ENCODE results near the gene SERPINA9.

- TF ChIP-seq CTCF (IDR thresholded peaks at IDR 0.05) (no peak), RAD21 (conservative IDR thresholded peaks at IDR 0.05 in 1 of 2, IDR thresholded peaks at IDR 0.05 in 1 of 2) (no peak), SREBF2 (IDR thresholded peaks at IDR 0.05) (no peak), MAX (IDR thresholded peaks at IDR 0.05) (no peak), RFX5 (IDR thresholded peaks at IDR 0.05) (no peak), BHLHE40 (IDR thresholded peaks at IDR 0.05; ENCODE audit: low read depth, low read length) (no peak), POLR2A (IDR thresholded peaks at IDR 0.05; ENCODE audit: low read length) (no peak), HMGXB4 (CRISPR knock-in tag; IDR thresholded peaks at IDR 0.05; ENCODE audit: borderline replicate concordance) (no peak), MAFK (IDR thresholded peaks at IDR 0.05; ENCODE audit: partially characterized antibody) (no peak), CHD2 (IDR thresholded peaks at IDR 0.05; ENCODE audit: low read length, partially characterized antibody) (no peak)
These were observed 8.1 kb downstream of the SERPINA9 start for GRCh38 chr14:94467728-94468520.

All from A549 (cell line).